Activated gamma-delta T cell treated with anti-CD3 and anti-CD28 coated beads, Interleukin-2, amount 50 U/mL, for 16 hours (primary cell): ENCODE data around the gene BCL2A1.
"Not testable (repeated sequence)": the region's sequence is repeated elsewhere in the genome, so short reads cannot be mapped to it uniquely, and the experiment has no call there.

Experiments used
- DNase-seq: peaks from one replicate; pipeline ENCODE4 v3.0.0-alpha.2; 2020; ENCODE audit warnings: low read depth

BCL2A1 gene

GRCh38 chr15:79970624-79971434 is at the start of gene BCL2A1:
Gene BCL2A1, minus strand, starts transcription at chr15:79971196. Its CDS starts 77 bp downstream, at chr15:79971119.
- DNase-seq, result peak; percentile 45

DNA sequence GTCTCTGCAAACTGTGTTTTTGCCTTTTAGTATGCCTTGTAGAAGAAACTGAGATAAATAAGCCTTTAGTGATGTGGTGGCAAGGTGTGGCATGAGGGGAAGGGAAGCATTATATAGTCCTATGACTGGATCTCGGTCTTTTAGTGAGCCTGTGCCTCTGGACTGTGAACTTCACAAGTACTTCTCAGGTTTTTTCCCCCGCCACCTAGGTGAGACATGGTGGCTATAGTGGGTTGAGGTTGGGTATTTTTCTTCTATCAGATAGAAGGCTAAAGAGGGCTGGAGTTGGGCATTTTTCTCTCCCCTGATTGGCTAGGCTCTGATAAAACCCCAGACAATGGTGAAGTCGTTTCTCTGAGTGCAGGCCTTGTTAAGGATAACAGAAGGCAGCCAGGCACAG is 49.7 kb upstream of the BCL2A1 start:
- DNase-seq, result no peak

- DNase-seq, result not testable (repeated sequence)
Measured at GRCh38 chr15:80020149-80020548, 49.2 kb upstream of the BCL2A1 start.

GRCh38 chr15:80019168-80019745 is 48.3 kb upstream of the BCL2A1 start:
- no peak for DNase-seq

DNA sequence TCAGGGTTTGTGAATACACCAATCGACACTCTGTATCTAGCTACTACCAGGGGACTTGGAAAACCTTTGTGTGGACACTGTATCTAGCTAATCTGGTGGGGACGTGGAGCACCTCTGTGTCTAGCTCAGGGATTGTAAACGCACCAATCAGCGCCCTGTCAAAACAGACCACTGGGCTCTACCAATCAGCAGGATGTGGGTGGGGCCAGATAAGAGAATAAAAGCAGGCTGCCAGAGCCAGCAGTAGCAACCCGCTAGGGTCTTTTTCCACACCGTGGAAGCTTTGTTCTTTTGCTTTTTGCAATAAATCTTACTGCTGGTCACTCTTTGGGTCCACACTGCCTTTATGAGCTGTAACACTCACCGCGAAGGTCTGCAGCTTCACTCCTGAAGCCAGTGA is 46.1 kb upstream of the BCL2A1 start:
- DNase-seq, result not testable (repeated sequence)

DNA sequence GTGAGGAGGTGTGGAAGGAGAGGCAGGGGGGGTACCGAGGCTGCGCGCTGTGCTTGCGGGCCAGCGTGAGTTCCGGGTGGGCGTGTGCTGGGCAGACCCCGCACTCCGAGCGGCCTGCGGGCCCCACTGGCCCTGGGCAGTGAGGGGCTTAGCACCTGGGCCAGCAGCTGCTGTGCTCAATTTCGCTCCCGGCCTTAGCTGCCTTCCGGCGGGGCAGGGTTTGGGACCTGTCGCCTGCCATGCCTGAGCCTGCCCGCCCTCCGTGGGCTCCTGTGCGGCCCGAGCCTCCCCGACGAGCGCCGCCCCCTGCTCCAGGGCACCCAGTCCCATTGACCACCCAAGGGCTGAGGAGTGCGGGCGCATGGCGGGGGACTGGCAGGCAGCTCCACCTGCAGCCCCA is 45.5 kb upstream of the BCL2A1 start:
- DNase-seq, result not testable (repeated sequence)

DNA sequence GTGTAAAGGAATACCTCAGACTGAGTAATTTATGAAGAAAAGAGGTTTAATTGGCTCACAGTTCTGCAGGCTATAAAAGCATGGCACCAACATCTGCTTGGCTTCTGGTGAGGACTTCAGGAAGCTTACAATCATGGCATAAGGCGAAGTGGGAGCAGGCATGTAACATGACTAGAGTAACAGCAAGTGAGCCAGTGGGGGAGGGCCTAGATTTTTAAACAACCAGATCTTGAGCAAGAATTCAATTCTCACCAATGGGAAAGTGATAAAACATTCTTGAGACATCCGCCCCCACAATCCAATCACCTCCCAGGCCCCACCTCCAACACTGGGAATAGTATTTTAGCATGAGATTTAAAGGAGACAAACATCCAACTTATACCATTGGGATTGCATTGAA is 44.2 kb upstream of the BCL2A1 start:
- no peak for DNase-seq

DNA sequence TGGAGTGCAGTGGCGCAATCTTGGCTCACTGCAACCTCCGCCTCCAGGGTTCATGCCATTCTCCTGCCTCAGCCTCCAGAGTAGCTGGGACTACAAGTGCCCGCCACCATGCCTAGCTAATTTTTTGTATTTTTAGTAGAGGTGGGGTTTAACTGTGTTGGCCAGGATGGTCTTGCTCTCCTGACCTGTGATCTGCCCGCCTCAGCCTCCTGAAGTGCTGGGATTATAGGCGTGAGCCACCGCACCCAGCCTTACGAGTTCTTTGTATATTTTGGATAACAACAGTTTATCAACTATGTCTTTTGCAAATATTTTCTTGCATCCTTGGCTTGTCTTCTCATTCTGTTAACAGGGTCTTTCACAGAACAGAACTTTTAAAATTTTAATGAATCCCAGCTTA is 43.2 kb upstream of the BCL2A1 start:
- not testable (repeated sequence) for DNase-seq

DNA sequence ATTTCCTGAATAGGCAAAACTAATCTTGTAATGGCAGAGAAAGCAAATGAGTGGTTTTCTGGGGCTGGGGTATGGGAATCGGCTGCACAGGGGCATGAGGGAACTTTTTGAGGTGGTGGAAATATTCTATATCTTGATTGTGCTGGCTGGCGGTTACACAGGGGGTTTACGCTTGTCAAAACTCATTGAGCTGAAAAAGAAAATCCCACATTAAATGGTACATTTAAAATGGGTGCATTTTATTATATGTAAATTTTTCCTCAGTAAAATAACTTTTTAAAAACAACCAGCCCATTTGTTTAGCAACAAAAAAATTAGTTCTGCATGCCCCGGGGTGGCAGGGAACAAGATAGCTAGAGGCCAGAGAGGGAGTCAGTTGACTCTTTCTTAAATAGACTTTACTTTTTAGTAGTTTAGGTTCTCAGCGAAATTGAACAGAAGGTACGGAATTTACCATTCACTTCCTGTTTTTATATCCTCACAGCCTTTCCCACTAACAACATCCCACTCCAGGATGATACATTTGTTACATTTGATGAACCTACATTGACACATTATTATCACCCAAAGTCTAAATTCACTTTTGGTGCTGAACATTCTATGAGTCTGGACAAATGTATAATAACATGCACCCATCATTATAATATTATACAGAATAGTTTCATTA is 41.2 kb upstream of the BCL2A1 start:
- no peak for DNase-seq

DNA sequence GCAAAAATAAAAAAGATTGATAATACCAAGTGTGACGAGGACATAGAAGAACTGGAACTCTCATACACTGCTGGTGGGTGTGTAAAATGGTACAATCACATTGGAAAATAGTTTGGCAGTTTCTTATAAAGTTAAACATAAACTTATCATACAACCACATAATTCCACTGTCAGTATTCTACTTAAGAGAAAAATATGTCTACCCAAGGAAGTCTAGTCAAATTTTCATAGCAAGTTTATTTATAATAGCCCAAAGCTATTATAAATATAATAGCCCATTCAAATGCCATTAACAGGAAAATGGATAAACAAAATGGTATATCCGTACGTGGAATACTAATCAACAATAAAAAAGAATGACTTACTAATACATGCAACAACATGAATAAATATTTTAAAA is 40.6 kb upstream of the BCL2A1 start:
- DNase-seq, result no peak

DNA sequence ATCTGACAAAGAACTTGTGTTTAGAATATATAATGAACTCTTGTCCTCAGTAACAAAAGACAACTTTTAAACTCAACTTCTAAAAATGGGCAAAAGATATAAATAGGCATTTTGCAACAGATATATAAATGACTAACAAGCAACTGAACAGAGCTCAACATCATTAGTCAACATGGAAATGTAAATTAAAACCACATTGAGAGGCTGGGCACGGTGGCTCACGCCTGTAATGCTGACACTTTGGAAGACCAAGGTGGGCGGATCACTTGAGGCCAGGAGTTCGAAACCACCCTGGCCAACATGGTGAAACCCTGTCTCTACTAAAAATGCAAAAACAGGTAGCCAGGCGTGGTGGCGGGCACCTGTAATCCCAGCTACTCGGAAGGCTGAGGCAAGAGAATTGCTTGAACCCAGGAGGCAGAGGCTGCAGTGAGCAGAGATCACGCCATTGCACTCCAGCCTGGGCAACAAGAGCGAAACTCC is 40.1 kb upstream of the BCL2A1 start:
- DNase-seq, result not testable (repeated sequence)

- no peak for DNase-seq
Measured at GRCh38 chr15:80010131-80010673, 39.2 kb upstream of the BCL2A1 start.

- no peak for DNase-seq
Measured at GRCh38 chr15:80007532-80007931, 36.5 kb upstream of the BCL2A1 start.

DNA sequence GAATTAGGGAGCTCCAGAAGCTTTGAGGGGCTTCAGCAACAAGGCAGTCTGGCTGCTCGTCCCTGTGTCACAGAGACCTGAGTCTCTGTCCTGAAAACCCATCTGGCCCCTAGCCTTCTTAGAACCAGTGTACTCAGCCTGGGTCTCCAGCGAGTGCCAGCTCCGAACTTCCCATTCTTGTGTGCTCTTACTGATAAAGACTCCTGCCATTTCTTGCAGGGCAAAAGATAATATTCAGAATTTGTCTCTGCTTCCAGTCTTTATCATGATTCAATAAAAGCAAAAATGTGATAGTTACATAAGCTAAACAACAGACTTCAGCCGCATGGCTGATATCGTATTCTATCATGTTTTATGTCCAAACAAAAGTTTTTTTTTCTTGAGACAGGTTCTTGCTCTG is 36.0 kb upstream of the BCL2A1 start:
- DNase-seq, result no peak

DNA sequence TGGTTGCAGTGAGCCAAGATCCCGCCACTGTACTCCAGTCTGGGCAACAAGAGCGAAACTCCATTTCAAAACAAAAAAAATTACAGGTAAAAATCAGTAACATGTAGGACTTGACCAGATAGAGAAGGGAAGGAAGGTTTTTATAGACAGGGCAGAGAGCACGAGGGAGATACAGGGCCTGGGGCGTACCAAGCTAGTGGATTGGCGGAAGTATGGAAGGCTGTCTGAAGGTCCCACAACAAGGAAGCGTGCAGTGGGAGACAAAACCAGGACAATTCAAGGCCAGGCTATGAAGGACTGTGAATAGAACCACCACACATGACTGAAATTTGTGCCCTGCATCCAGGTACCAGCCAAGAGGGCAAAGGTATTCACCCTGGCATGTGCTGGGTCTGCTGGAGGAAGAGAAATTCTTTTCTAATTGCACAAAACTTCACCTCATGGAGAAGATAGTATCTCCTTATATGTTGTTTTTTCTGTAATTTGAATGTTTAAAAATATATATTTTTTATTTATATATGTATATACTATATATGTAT is 33.0 kb upstream of the BCL2A1 start:
- no peak for DNase-seq

DNA sequence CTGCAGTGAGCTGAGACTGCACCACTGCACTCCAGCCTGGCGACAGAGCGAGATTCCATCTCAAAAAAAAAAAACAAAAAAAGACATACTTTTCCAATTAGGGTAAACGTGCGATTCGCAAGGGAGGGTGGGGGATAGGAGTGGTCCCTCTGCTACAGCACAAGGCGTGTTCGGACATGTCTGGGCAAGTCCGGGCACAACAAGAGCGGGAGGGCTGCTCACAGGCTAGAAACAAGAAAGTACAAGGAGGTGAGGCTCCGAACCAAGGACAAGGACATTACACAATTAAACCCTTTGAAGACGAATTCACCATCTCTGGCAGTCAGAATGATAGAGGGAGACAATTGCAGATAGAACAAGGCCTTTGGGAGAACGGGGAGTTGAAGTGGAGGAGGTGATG is 32.2 kb upstream of the BCL2A1 start:
- no peak for DNase-seq

GRCh38 chr15:80002267-80002666 is 31.3 kb upstream of the BCL2A1 start:
- DNase-seq, result no peak

DNA sequence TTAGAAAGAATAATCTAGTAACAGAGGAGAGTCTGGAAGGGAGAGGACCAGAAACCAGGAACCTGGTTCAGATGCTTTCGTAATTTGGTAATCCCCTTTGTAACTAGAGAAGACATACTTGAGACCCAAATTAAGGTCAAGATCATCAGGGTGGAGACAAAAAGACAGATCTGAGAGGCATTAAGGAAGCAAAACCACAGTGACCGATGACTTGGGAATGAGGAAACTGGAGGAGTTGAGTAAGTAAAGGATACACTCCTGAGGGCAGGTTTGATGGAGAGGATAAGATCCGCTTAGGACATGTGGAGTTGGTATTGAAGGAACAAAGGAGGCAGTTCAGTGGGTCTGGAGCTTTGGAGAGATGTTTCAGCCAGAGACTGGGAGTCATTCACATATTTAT is 23.6 kb upstream of the BCL2A1 start:
- no peak for DNase-seq

- DNase-seq, result no peak
Measured at GRCh38 chr15:79991826-79992225, 20.8 kb upstream of the BCL2A1 start.

- no peak for DNase-seq
Measured at GRCh38 chr15:79990997-79991334, 20.0 kb upstream of the BCL2A1 start.

- DNase-seq, result no peak
Measured at GRCh38 chr15:79990280-79990996, 19.4 kb upstream of the BCL2A1 start.

GRCh38 chr15:79989682-79990081 is 18.7 kb upstream of the BCL2A1 start:
- DNase-seq, result no peak
